OCI-LY7 (cell line): ENCODE measurements around the gene SMAD6.

ENCODE experiments used
- CTCF ChIP-seq: fragments of 200-600 bp; sonication (generic); conservative IDR thresholded peaks from 2 replicates; pipeline ENCODE4 v1.5.1; 2014; ENCODE audit warnings: mild to moderate bottlenecking, antibody characterized with exemption, low read length, moderate library complexity, mixed read lengths
- EZH2phosphoT487 ChIP-seq: fragments of 200-600 bp; sonication (generic); IDR thresholded peaks from 2 replicates; pipeline ENCODE4 v1.6.1; 2018; ENCODE audit warnings: low read depth, borderline replicate concordance, mild to moderate bottlenecking, mixed run types, antibody characterized with exemption, low read length, moderate library complexity, mixed read lengths

GRCh38 chr15:66755298-66756068 lies 53.4 kb downstream of the SMAD6 start:
- TF ChIP-seq CTCF, result no peak
- no peak for TF ChIP-seq EZH2phosphoT487
